ENCODE measurements around the gene HS3ST5. TPM values are rescaled to one million over a fixed set of nuclear protein-coding genes. Genes with fewer than 3 reads are reported as not detected.

The HS3ST5 gene
- total RNA-seq, 1 experiment from 2014 or later = 8.7 TPM

- no peak for TF ChIP-seq TCF7 (CRISPR knock-in tag; IDR thresholded peaks at IDR 0.05; ENCODE audit: low read depth)
- no peak for TF ChIP-seq JAZF1 (CRISPR knock-in tag; IDR thresholded peaks at IDR 0.05)
- no peak for TF ChIP-seq FOXP1 (CRISPR knock-in tag; IDR thresholded peaks at IDR 0.05; ENCODE audit: borderline replicate concordance)
- TF ChIP-seq NFATC4 (CRISPR knock-in tag; IDR thresholded peaks at IDR 0.05) = no peak
- TF ChIP-seq ZNF263 (CRISPR knock-in tag; IDR thresholded peaks at IDR 0.05; ENCODE audit: low read depth) = no peak
- no peak for TF ChIP-seq RORB (CRISPR knock-in tag; IDR thresholded peaks at IDR 0.05)
- TF ChIP-seq CREM (CRISPR knock-in tag; IDR thresholded peaks at IDR 0.05) = no peak
- POLR2A ChIA-PET = no interaction called here
- H3K27me3 Mint-ChIP-seq (ENCODE audit: low read depth) = no peaks in the 10 kb centered on the region
- no peak overlapping the region for H3K27ac Mint-ChIP-seq
- ATAC-seq (no peak), DNase-seq (ENCODE audit: low spot score) (no peak)
- no peak overlapping the region for H3K4me3 Mint-ChIP-seq
- CTCF ChIA-PET = no interaction called here
- no peaks in the 10 kb centered on the region for H3K36me3 Mint-ChIP-seq
- no peaks in the 10 kb centered on the region for H3K9me3 Mint-ChIP-seq
- peaks cover 3% of the 10 kb centered on the region for H3K4me1 Mint-ChIP-seq
Measured at GRCh38 chr6:114160881-114161280, 181.9 kb downstream of the HS3ST5 start.

- no peaks in the 10 kb centered on the region for H3K27me3 Mint-ChIP-seq (ENCODE audit: low read depth)
- H3K9me3 Mint-ChIP-seq = no peaks in the 10 kb centered on the region
- ChIA-PET POLR2A (no interaction called here), CTCF (no interaction called here)
- H3K27ac Mint-ChIP-seq = no peak overlapping the region
- no peaks in the 10 kb centered on the region for H3K36me3 Mint-ChIP-seq
- peaks cover 15% of the 10 kb centered on the region for H3K4me1 Mint-ChIP-seq
- H3K4me3 Mint-ChIP-seq = no peak overlapping the region
- TF ChIP-seq HMGA2 (CRISPR knock-in tag; IDR thresholded peaks at IDR 0.05) (no peak), ATF6 (CRISPR knock-in tag; IDR thresholded peaks at IDR 0.05) (no peak), GTF2I (CRISPR knock-in tag; conservative IDR thresholded peaks at IDR 0.05) (no peak), ZNF263 (CRISPR knock-in tag; IDR thresholded peaks at IDR 0.05; ENCODE audit: low read depth) (no peak), TP53 (CRISPR knock-in tag; IDR thresholded peaks at IDR 0.05) (no peak), RELA (CRISPR knock-in tag; IDR thresholded peaks at IDR 0.05; ENCODE audit: borderline replicate concordance) (no peak), MYBL2 (CRISPR knock-in tag; IDR thresholded peaks at IDR 0.05) (no peak), ATF2 (CRISPR knock-in tag; IDR thresholded peaks at IDR 0.05; ENCODE audit: borderline replicate concordance, low read depth) (no peak), CDX4 (CRISPR knock-in tag; IDR thresholded peaks at IDR 0.05; ENCODE audit: borderline replicate concordance) (no peak), USF2 (CRISPR knock-in tag; IDR thresholded peaks at IDR 0.05) (no peak), NR1H2 (CRISPR knock-in tag; IDR thresholded peaks at IDR 0.05) (no peak), ATF3 (CRISPR knock-in tag; conservative IDR thresholded peaks at IDR 0.05) (no peak), CTCF (IDR thresholded peaks at IDR 0.05) (no peak), TEAD1 (CRISPR knock-in tag; IDR thresholded peaks at IDR 0.05) (no peak), FOXK1 (CRISPR knock-in tag; IDR thresholded peaks at IDR 0.05) (no peak), ETV6 (CRISPR knock-in tag; IDR thresholded peaks at IDR 0.05) (no peak), ZNF281 (CRISPR knock-in tag; IDR thresholded peaks at IDR 0.05) (no peak)
- DNase-seq (ENCODE audit: low spot score) (no peak), ATAC-seq (no peak)
Measured at GRCh38 chr6:114159727-114160126, 183.1 kb downstream of the HS3ST5 start.

Data from WTC11 (cell line).